Measurements from ENCODE around the gene KIF7. TPM values are rescaled to one million over a fixed set of nuclear protein-coding genes. Genes with fewer than 3 reads are reported as not detected.

The KIF7 gene
- total RNA-seq, 4 donors from 2014 or later = 6.8 to 10.1 (median 8.3) TPM

GRCh38 chr15:89674526-89674925 lies 19.3 kb upstream of the KIF7 start:
- WGBS, 2 donors = 82 to 84% methylated on average over 4 of the region's 4 CpGs
- intact Hi-C loops (cut with DNase I) = no loop called here
- Histone ChIP-seq H3K9me3 (no peaks in the 10 kb centered on the region), H3K36me3 (no peaks in the 10 kb centered on the region), H3K27me3 (no peaks in the 10 kb centered on the region), H3K4me1 (peaks cover 11 to 22% of the 10 kb centered on the region in 2 donors), H3K4me3 (replicated peaks in 1 of 3) (no peak overlapping the region), H3K27ac (no peak overlapping the region)
- DNase-seq = no peak
- TF ChIP-seq CTCF (IDR thresholded peaks at IDR 0.05) = no peak
- no peak for TF ChIP-seq POLR2A (IDR thresholded peaks at IDR 0.05)

GRCh38 chr15:89673165-89673512 lies 17.9 kb upstream of the KIF7 start:
- 59 to 73% methylated on average over 9 to 12 of the region's 12 CpGs for WGBS, 2 donors
- Histone ChIP-seq H3K27me3 (no peaks in the 10 kb centered on the region), H3K27ac (no peak overlapping the region), H3K36me3 (no peaks in the 10 kb centered on the region), H3K4me3 (replicated peaks in 1 of 3) (no peak overlapping the region), H3K4me1 (peaks cover 4 to 12% of the 10 kb centered on the region in 2 donors), H3K9me3 (no peaks in the 10 kb centered on the region)
- TF ChIP-seq POLR2A (IDR thresholded peaks at IDR 0.05) = no peak
- TF ChIP-seq CTCF (IDR thresholded peaks at IDR 0.05) = peak in 1 of 6 experiments; percentile 26
- no peak for DNase-seq
- intact Hi-C loops (cut with DNase I) = no loop called here

GRCh38 chr15:89672221-89673164 lies 17.2 kb upstream of the KIF7 start:
- Histone ChIP-seq H3K27me3 (no peaks in the 10 kb centered on the region), H3K9me3 (no peaks in the 10 kb centered on the region), H3K4me1 (peaks cover 4 to 12% of the 10 kb centered on the region in 2 donors), H3K4me3 (replicated peaks in 1 of 3) (no peak overlapping the region), H3K36me3 (no peaks in the 10 kb centered on the region), H3K27ac (peak overlapping the region in 1 of 3 donors; percentile 20)
- intact Hi-C loops (cut with DNase I) = no loop called here
- TF ChIP-seq CTCF (IDR thresholded peaks at IDR 0.05) = no peak
- TF ChIP-seq POLR2A (IDR thresholded peaks at IDR 0.05) = no peak
- WGBS, 2 donors = 81 to 85% methylated on average over 10 to 12 of the region's 12 CpGs
- peak; percentile 51 to 61 for DNase-seq

- no peaks in the 10 kb centered on the region for H3K9me3 ChIP-seq
- H3K36me3 ChIP-seq = no peaks in the 10 kb centered on the region
- intact Hi-C loops (cut with DNase I) = no loop called here
- DNase-seq = no peak
- H3K4me3 ChIP-seq (replicated peaks in 1 of 3) = no peak overlapping the region
- 35 to 42% methylated on average over 4 of the region's 4 CpGs for whole genome bisulfite sequencing, 2 donors
- H3K27me3 ChIP-seq = no peaks in the 10 kb centered on the region
- TF ChIP-seq POLR2A (IDR thresholded peaks at IDR 0.05) = no peak
- TF ChIP-seq CTCF (IDR thresholded peaks at IDR 0.05) = no peak
- no peak overlapping the region for H3K27ac ChIP-seq
- peaks cover 4 to 12% of the 10 kb centered on the region in 2 donors for H3K4me1 ChIP-seq
Measured at GRCh38 chr15:89671687-89672086, 16.4 kb upstream of the KIF7 start.

- DNase-seq = no peak
- H3K27me3 ChIP-seq = no peaks in the 10 kb centered on the region
- TF ChIP-seq POLR2A (IDR thresholded peaks at IDR 0.05) (no peak), CTCF (IDR thresholded peaks at IDR 0.05) (no peak)
- H3K4me3 ChIP-seq (replicated peaks in 1 of 3) = no peak overlapping the region
- H3K4me1 ChIP-seq = peaks cover 4 to 13% of the 10 kb centered on the region in 2 donors
- no peak overlapping the region for H3K27ac ChIP-seq
- H3K36me3 ChIP-seq = no peaks in the 10 kb centered on the region
- WGBS, 2 donors = 89 to 93% methylated on average over 3 to 12 of the region's 12 CpGs
- intact Hi-C loops (cut with DNase I) = no loop called here
- H3K9me3 ChIP-seq = no peaks in the 10 kb centered on the region
Measured at GRCh38 chr15:89670971-89671560, 15.8 kb upstream of the KIF7 start.
